Activated CD8-positive, alpha-beta memory T cell treated with anti-CD3 and anti-CD28 coated beads, Interleukin-2, amount 50 U/mL, for 24 hours (primary cell): Measurements from ENCODE around the gene FAM131B.

Experiments
- DNase-seq: peaks from one replicate; pipeline ENCODE4 v3.0.0-alpha.2; 2020; ENCODE audit errors: extremely low read depth

The FAM131B gene

GRCh38 chr7:143382791-143383641, 20.5 kb upstream of the FAM131B start:
- no peak for DNase-seq

DNA sequence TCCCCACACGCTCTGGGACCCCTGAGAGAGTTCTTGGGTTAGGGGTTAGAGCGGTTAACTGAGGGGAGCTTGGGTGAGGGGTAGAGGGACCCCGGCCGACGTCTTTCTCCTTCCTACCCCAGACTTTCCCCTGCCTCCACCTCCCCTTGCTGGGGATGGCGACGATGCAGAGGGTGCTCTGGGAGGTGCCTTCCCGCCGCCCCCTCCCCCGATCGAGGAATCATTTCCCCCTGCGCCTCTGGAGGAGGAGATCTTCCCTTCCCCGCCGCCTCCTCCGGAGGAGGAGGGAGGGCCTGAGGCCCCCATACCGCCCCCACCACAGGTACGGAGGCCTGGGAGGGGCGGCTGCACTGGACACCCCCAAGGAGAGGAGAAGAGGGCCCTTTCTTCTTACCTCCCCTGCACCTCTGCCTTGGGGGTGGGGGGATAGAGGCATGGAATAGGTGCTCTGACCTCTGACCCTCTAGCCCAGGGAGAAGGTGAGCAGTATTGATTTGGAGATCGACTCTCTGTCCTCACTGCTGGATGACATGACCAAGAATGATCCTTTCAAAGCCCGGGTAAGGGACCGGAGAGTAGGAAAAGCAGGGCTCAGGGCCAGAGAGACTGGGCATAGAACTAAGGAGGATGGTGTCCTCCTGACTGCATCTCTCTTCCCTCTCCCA, 19.7 kb upstream of the FAM131B start:
- no peak for DNase-seq

DNA sequence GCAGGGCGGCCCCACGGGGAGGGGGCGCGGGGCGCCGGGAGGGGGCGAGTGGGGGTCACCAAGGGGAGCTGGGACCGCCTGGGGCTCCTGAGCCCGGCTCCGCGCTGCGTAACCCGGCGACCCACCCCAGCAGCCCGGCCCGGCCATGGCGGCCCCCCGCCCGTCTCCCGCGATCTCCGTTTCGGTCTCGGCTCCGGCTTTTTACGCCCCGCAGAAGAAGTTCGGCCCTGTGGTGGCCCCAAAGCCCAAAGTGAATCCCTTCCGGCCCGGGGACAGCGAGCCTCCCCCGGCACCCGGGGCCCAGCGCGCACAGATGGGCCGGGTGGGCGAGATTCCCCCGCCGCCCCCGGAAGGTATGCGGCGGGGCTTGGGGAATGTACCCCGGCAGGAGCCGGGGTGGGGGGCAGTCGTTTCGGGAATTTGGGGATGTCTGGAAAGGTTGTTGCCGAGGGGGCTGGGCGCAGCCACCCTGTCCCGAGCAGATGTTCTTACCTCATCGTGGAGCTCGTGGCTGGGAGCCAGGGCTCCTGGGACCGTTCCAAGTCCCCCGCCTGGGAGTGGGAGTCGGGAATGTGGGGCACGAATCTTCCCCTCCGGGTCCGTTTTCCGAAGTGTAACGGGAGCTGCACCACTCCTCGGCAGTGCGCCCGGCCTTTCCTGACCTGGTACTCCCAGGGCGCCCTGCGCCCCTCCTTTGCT, 19.1 kb upstream of the FAM131B start:
- no peak for DNase-seq

DNA sequence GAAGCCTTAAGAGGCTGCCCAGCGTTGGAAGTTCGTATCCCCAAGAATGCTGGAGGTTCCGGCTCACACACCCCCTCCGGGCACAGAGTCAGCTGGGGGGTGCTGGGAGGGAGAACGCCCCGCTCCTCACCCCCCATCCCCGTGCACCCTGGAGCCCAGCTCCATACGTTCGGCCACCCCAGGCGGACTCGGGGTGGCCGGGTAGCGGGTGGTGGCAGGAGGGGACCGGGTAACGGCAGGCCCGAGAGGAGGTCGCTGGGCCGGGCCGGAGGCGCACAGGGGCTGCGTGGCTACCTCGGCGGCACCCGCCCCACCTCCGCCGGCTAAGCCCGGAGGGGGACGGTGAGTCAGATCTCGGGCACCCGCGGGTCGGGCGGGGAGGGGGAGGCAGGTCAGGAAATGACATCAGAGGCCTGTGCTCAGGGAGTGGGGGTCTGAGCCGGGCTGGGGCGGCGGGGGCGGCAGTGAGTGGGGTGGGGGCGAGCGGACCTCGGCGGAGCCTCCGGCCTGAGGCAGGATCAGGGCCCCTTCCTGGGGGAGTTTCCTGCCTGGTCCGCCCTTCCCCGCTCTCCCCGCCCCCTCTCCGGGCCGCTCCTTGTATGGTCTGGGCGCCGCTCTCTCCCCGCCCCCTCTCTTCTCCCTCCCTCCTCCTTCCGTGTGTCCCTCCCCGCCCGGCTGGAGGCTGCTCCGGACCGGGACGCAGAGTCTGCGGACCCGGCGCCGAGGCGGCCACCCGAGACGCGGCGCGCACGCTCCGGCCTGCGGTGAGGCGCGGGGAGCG, 18.3 kb upstream of the FAM131B start, which contains the start of gene ZYX:
TSS of gene ZYX (plus strand) at position 700 of the 781 bp plus-strand sequence. CDS start 227 bp downstream, outside the sequence.
- DNase-seq: peak; percentile 69

GRCh38 chr7:143380260-143380645, 17.7 kb upstream of the FAM131B start:
- DNase-seq: peak; percentile 78

DNA sequence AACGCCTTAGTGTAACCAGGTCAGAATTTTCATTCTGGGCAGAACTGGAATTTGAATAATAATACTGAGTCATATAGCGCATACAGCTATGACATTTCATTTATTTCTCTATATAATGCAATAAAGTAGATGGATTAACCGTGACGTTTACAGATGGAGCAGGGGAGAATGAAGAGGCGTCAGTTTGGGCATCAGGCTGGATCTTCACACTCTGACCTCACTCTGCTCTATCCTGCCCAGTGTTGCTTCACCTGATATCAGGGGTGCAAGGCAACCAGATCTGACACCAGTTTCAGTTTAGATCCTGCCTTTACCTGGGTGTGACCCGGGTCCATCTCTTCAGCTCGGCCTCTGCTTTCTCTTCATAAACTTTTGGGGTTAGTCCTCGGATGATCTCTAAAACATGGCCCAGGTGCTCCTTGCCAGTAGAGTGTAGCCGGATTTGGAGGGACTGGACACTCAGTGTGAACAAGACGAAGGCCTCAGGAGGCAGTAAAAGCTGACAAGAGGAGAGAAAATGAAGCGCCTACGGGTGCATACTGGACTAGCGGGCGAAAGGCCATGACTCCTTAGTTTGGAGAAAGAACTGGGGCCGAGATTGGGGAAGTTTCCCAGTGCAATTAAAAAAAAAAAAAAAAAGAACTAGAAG, 17.2 kb upstream of the FAM131B start:
- no peak for DNase-seq

DNA sequence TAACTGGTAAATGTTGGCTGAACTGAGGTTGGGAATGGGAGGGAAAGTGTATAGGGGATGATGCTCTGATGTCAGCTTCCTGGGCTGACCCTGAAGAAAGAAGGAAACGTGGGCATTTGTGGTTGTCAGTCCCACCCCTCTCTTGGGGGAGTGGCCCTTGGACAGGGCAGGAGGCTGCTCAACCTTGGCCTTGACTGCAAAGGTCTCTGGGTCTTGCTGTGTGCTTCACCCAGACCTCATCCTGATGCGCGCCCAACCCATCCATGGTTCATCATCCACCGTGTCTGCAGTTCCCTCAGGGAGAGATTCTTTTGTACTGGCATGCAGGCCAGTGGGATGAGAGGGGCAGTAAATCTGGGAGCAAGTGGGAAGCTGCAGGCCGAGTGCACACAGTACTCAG, 13.9 kb upstream of the FAM131B start:
- no peak for DNase-seq

- no peak for DNase-seq
These were observed 13.0 kb upstream of the FAM131B start for GRCh38 chr7:143375298-143376034.

- DNase-seq: no peak
These were observed 12.0 kb upstream of the FAM131B start for GRCh38 chr7:143374561-143374960.

- DNase-seq: no peak
These were observed 10.8 kb upstream of the FAM131B start for GRCh38 chr7:143373255-143373794.

DNA sequence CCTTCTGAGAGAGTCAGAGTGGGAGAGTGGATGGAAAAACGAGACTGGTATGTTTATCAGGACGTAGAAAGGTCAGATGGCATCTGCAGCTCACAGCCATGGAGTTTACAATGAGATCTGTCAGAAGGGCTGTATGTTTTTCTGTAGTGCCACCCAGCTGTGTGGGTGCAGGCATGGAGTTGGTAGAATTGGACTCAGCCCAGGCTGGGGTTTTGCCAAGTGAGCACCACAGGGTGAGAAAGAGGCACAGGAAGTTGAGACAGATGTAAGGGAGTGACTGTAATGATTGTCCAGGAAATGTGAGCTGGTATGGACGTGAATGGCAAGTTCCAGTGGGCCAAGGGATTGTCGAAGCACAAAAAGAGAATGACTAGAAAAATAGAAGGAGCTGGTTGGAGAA, 9.6 kb upstream of the FAM131B start:
- no peak for DNase-seq

DNA sequence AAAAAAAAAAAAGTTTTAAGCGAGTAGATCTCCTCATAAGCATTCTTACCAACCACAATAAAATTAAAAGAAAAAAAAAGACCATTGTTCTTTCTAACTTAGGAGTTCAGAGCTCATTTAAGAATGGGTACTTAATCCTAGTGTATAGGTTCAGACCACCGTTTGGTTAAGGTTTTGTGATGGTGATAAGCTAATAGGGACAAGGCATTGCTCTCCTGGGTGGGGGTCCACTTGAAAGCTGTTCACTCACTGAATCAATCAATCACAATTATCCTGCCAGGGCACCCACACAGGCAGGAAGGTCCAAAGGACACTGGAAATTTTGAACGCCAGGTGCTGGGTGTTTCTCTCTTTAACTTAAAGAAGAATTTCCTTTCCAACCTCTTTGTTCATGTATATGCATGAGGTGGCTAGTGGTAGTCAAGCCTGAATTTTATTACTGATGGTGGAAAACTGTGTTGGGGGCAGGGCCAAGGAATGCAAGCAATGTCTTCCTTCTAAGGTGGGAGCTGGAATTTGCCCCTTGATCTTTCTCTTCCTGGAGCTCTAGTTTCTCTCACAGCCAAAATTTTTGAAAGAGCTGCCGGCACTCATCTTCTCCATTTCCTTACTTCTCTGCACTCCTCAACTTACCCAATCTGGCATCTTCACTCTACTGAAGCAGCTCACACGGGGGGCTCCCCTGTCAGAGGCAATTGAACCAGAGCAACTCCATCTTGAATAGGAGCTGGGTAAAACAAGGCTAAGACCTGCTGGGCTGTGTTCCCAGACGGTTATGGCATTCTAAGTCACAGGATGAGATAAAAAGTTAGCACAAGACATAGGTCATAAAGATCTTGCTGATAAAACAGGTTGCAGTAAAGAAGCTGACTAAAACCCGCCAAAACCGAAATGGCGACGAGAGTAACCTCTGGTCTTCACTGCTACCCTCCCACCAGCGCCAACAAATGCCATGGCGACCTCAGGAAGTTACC, 7.5 kb upstream of the FAM131B start:
- DNase-seq: no peak

DNA sequence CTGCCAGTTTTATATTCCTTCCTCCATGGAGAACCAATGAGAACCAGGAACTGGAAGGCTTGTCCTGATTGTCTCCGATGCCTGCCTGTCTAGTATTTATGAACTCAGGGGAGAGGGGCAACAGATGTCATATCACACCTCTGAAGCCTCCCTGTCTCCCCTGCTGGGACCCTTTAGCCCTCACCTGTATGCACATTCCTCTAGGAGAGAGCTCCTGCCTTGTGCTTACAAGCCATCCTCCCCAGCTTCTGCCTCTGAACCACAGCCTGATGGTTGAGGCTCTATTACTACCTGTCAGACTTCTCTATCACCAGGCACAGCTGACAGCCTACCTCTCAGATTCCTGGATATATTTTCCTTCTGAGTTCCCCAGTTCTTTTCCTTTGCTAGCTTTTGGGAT, 5.9 kb upstream of the FAM131B start:
- no peak for DNase-seq

- no peak for DNase-seq
These were observed 5.5 kb upstream of the FAM131B start for GRCh38 chr7:143367972-143368371.

DNA sequence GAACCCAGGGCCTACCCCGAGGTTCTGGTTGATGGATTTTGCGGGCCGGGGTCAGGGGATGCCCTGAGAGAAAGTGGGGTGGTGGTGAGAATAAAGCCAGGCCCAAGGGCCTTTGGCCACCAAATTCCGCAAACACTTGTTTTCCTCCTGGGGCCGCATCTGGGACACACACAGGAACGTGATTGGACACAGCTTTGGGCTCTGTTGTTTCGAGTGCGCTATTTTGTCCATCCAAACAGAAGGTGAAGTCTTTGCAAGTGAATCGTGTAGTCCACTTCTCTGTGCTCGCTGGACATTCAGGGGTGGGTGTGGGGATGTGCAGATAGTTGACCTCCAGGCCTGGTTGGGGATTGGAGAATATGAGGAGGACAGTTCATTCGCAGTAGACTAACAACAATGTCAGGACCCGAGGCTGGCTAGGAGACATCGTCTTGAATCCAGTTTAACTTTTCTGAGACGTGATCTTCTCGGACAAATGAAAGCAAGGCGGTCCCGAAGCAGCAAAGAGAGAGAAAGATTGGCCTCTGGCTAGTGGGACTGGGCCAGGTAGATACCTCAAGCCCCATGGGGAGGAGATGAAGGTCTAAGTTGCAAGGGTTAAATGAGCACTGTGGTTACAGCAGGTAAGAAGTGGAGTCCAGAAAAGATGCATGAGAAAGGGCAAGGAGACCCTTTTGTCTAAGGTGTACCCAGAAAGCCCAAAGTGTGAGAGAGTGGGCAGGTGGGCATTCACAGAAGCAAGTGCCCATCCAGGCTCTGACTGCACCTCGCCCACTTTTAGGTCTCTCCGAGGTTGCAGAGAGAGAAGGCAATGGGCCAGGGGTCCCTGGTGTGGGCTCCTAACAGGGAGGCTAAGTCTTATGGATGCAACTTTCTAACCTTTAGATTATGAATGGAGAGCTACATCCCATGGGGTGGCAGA, 764 bp upstream of the FAM131B start:
- DNase-seq: no peak

GRCh38 chr7:143361552-143362130, 872 bp downstream of the FAM131B start:
- DNase-seq: no peak

DNA sequence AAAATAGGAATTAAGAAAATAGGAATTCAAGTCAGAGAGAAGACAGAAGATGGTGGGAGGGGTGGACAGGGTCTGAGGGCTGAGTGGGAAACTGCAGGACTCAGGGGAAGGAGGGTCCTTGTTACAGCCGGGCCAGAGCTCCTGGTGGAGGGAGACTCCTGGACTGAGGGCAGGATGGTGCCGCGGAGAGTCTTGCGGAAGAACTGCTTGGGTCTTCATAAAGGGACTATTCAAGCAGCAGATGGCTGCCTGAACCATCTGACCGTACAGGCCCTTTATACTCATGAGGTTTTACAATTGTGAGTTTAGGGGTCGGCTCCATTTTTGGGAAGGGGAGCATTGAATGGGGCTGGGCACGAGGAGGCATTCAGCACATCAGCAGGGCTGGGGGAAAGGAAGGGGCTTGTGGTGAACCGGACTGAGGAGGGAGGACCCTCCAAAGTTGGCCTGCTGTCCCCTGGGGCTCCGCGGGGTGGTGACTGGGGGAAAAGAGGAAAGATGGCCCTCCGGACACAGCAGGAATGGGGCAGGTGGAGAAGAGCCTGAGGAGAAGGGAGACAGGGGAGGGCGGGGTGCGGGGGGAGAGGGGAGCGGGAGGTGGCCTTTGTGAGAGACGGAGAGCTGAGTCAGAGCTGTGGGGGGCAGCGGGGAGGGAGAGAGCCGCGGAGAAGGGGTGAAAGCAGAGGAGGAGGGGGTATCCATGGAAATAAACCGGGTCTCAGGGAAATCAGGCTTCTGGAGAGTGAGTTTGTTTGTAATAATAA, 1.5 kb downstream of the FAM131B start:
- DNase-seq: no peak
